ENCODE measurements around the gene MTX1. TPM values are rescaled to one million over a fixed set of nuclear protein-coding genes. Genes with fewer than 3 reads are reported as not detected.

MTX1 gene
- total RNA-seq, 1 donor from 2014 or later = 26.1 TPM

- Mint-ChIP-seq H3K4me3 (ENCODE audit: unreplicated experiment) (no peak overlapping the region), H3K4me1 (ENCODE audit: low read depth, unreplicated experiment) (no peaks in the 10 kb centered on the region), H3K9me3 (ENCODE audit: unreplicated experiment) (peaks cover 8% of the 10 kb centered on the region), H3K27ac (ENCODE audit: unreplicated experiment) (no peak overlapping the region), H3K27me3 (ENCODE audit: unreplicated experiment) (peaks cover 12% of the 10 kb centered on the region), H3K36me3 (ENCODE audit: unreplicated experiment) (no peaks in the 10 kb centered on the region)
- no peak for DNase-seq
- TF ChIP-seq CTCF (IDR thresholded peaks at IDR 0.05; ENCODE audit: partially characterized antibody, unreplicated experiment) = no peak
Measured at GRCh38 chr1:155184351-155184811, 24.1 kb upstream of the MTX1 start.

DNA sequence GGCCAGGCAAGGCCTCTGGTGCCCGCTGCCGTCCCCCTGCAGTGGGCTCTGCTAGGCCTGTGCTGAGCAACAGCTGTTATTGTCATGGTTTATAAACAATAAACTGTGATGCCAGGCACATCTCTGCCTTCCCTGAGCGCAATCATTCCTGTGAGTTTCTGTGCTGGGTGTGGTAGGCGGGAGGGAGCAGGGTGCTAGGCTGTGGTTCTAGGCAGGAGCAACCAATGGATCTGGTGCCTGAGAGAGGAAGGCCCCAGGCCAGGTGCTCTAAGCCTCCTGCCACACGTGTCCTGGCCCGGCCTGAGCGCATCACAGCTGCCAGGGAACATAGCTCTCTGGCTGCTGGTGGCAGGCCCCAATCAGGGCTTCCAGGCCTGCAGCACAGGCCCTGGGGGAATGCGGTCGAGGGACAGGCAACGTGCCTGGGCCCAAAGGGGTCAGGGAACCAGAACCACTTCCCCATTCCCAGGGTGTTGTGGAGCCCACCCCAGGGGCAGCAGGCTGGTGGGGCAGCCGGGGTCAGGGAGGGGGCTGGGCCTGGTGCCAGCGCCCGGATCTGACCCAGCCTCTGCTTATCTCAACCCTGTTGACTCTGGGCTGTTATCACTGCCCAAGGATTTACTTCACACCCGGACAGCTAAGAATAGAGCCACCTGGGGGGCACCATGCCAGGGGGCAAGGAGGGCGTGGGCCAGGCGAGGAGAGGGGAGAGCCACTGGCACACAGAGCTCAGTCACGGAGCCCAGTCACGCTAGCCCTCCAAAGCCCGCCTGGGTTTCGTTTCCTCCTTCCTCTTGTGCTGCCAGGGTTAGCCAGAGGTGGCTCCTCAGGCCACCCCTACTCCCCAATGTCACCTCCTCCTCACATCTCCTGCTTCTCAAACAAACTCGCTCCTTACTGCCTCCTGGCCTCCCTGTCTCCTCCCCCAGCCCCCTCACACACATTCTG, 23.4 kb upstream of the MTX1 start:
- Mint-ChIP-seq H3K27ac (ENCODE audit: unreplicated experiment) (no peak overlapping the region), H3K9me3 (ENCODE audit: unreplicated experiment) (peaks cover 8% of the 10 kb centered on the region), H3K36me3 (ENCODE audit: unreplicated experiment) (no peaks in the 10 kb centered on the region), H3K4me1 (ENCODE audit: low read depth, unreplicated experiment) (no peaks in the 10 kb centered on the region), H3K4me3 (ENCODE audit: unreplicated experiment) (no peak overlapping the region), H3K27me3 (ENCODE audit: unreplicated experiment) (peaks cover 12% of the 10 kb centered on the region)
- DNase-seq = no peak
- no peak for TF ChIP-seq CTCF (IDR thresholded peaks at IDR 0.05; ENCODE audit: partially characterized antibody, unreplicated experiment)

DNA sequence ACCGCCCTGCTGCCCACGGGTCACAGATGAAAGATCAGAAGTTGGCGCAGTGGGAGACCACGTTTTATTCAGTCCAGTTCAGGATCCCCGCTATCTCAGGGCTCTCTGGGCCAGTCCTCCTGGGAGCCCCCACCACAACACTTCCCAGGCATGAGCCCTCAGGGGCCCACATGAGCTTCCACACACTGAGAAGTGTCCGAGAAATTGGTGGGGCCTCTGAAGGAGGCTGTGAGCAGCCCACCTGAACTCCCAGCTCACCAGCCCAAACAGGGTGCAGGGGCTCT, 22.8 kb upstream of the MTX1 start:
- no peak for TF ChIP-seq CTCF (IDR thresholded peaks at IDR 0.05; ENCODE audit: partially characterized antibody, unreplicated experiment)
- Mint-ChIP-seq H3K4me3 (ENCODE audit: unreplicated experiment) (no peak overlapping the region), H3K27me3 (ENCODE audit: unreplicated experiment) (peaks cover 12% of the 10 kb centered on the region), H3K9me3 (ENCODE audit: unreplicated experiment) (peaks cover 8% of the 10 kb centered on the region), H3K27ac (ENCODE audit: unreplicated experiment) (no peak overlapping the region), H3K36me3 (ENCODE audit: unreplicated experiment) (no peaks in the 10 kb centered on the region), H3K4me1 (ENCODE audit: low read depth, unreplicated experiment) (no peaks in the 10 kb centered on the region)
- no peak for DNase-seq

DNA sequence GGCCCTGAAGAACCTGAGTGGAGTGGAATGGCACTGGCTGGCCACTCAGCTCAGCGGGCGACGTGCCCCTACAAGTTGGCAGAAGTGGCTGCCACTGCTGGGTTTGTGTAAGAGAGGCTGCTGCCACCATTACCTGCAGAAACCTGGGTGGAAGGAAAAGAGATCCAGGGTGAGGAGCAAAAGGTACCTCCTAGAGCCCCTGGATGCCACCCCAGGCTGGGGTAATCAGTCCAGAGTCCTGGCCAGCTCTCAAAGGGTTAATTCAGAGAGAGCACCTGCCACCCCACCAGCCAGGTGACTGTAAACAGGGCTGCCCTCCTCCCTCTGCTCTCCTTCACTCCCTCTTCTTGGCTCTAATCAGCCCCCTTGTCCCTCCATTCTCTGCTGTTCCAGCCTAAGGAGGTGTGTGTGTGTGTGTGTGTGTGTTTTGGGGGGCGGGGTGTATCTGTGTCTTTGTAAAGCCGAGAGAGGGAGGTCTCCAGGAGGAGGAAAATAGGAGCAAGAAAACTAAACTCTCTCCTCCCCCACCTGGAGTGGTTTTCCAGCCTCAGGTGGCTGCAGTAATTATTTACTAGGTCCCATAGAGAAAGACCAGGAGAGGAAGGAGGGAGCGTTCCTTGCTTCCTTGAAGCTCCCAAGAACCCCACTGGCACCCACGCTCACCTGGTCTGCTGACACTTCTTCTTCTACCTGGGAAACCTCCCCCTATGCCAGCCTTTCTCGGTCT, 22.3 kb upstream of the MTX1 start:
- Mint-ChIP-seq H3K4me1 (ENCODE audit: low read depth, unreplicated experiment) (no peaks in the 10 kb centered on the region), H3K4me3 (ENCODE audit: unreplicated experiment) (no peak overlapping the region), H3K9me3 (ENCODE audit: unreplicated experiment) (peaks cover 8% of the 10 kb centered on the region), H3K36me3 (ENCODE audit: unreplicated experiment) (no peaks in the 10 kb centered on the region), H3K27me3 (ENCODE audit: unreplicated experiment) (peaks cover 12% of the 10 kb centered on the region), H3K27ac (ENCODE audit: unreplicated experiment) (no peak overlapping the region)
- DNase-seq = no peak
- TF ChIP-seq CTCF (IDR thresholded peaks at IDR 0.05; ENCODE audit: partially characterized antibody, unreplicated experiment) = no peak
